Ovary (tissue), 3 donors: ENCODE measurements around the gene EYS.

ENCODE experiments used
- CTCF ChIP-seq, 3 donors: fragments of 450-650 bp in 2 of 3; fragments of 200-600 bp in 1 of 3; IDR thresholded peaks; one replicate each; pipeline versions ENCODE4 v1.5.1 to v1.8.0; 2016 to 2022; ENCODE audit warnings: antibody characterized with exemption in 3 of 3, mild to moderate bottlenecking in 1 of 3
- EP300 ChIP-seq: sonication (generic); formaldehyde crosslinking; IDR thresholded peaks from one replicate; pipeline ENCODE4 v1.6.1; 2017; ENCODE audit warnings: antibody characterized with exemption
- donor health status: DM: no; HTN: no; CAD: no.

- no peak for TF ChIP-seq CTCF (IDR thresholded peaks at IDR 0.05)
- no peak for TF ChIP-seq EP300
These were observed 1021.6 kb downstream of the EYS start for GRCh38 chr6:64685401-64685800.
